Measurements from ENCODE around the gene SH3TC1. TPM values are rescaled to one million over a fixed set of nuclear protein-coding genes. Genes with fewer than 3 reads are reported as not detected.

Gene SH3TC1
- total RNA-seq, 1 donor from 2014 or later, result 2.5 TPM

GRCh38 chr4:8200302-8200975 lies 1.3 kb downstream of the SH3TC1 start:
- no peak for DNase-seq

GRCh38 chr4:8201321-8201781 lies 2.3 kb downstream of the SH3TC1 start:
- no peak for DNase-seq

- DNase-seq, result no peak
Measured at GRCh38 chr4:8202108-8203051, 3.3 kb downstream of the SH3TC1 start.

GRCh38 chr4:8203052-8203401 lies 3.9 kb downstream of the SH3TC1 start:
- no peak for DNase-seq

GRCh38 chr4:8203817-8204216 lies 4.7 kb downstream of the SH3TC1 start:
- DNase-seq, result no peak

GRCh38 chr4:8204576-8205227 lies 5.6 kb downstream of the SH3TC1 start:
- DNase-seq, result no peak

GRCh38 chr4:8205241-8205707 lies 6.2 kb downstream of the SH3TC1 start:
- no peak for DNase-seq

- no peak for DNase-seq
Measured at GRCh38 chr4:8205749-8206611, 6.9 kb downstream of the SH3TC1 start.

- DNase-seq, result no peak
Measured at GRCh38 chr4:8207314-8207713, 8.2 kb downstream of the SH3TC1 start.

GRCh38 chr4:8208565-8208964 lies 9.5 kb downstream of the SH3TC1 start:
- no peak for DNase-seq

- no peak for DNase-seq
Measured at GRCh38 chr4:8209181-8209874, 10.2 kb downstream of the SH3TC1 start.

GRCh38 chr4:8210010-8210409 lies 10.9 kb downstream of the SH3TC1 start:
- no peak for DNase-seq

GRCh38 chr4:8210616-8211015 lies 11.5 kb downstream of the SH3TC1 start:
- no peak for DNase-seq

- no peak for DNase-seq
Measured at GRCh38 chr4:8211251-8211650, 12.2 kb downstream of the SH3TC1 start.

- no peak for DNase-seq
Measured at GRCh38 chr4:8211737-8212581, 12.9 kb downstream of the SH3TC1 start.

GRCh38 chr4:8212622-8213021 lies 13.5 kb downstream of the SH3TC1 start:
- no peak for DNase-seq

- no peak for DNase-seq
Measured at GRCh38 chr4:8213121-8213520, 14.0 kb downstream of the SH3TC1 start.

- no peak for DNase-seq
Measured at GRCh38 chr4:8214136-8214535, 15.0 kb downstream of the SH3TC1 start.

GRCh38 chr4:8215001-8215427 lies 15.9 kb downstream of the SH3TC1 start:
- DNase-seq, result no peak
